Right kidney (tissue), 1 donor: Measurements from ENCODE around the gene NAV2.
A peak's percentile ranks its signal among the peaks of the same experiment; 100 is the strongest.

Experiments used
- DNase-seq: peaks from one replicate; pipeline ENCODE4 v3.0.0-alpha.2; 2016

The NAV2 gene

GRCh38 chr11:19718051-19718450 lies 5.4 kb downstream of the NAV2 start:
- DNase-seq, result no peak

- DNase-seq, result no peak
Measured at GRCh38 chr11:19718951-19719350, 6.3 kb downstream of the NAV2 start.

GRCh38 chr11:19719960-19720359 lies 7.3 kb downstream of the NAV2 start:
- DNase-seq, result no peak

GRCh38 chr11:19721176-19721575 lies 8.5 kb downstream of the NAV2 start:
- DNase-seq, result no peak

GRCh38 chr11:19722702-19723101 lies 10.1 kb downstream of the NAV2 start:
- DNase-seq, result no peak

- no peak for DNase-seq
Measured at GRCh38 chr11:19723572-19724342, 11.1 kb downstream of the NAV2 start.

- DNase-seq, result no peak
Measured at GRCh38 chr11:19724765-19725164, 12.1 kb downstream of the NAV2 start.

- DNase-seq, result no peak
Measured at GRCh38 chr11:19725379-19726079, 12.9 kb downstream of the NAV2 start.

GRCh38 chr11:19727246-19727645 lies 14.6 kb downstream of the NAV2 start:
- no peak for DNase-seq

GRCh38 chr11:19728436-19728835 lies 15.8 kb downstream of the NAV2 start:
- DNase-seq, result no peak

- DNase-seq, result no peak
Measured at GRCh38 chr11:19729141-19729540, 16.5 kb downstream of the NAV2 start.

GRCh38 chr11:19730373-19730772 lies 17.7 kb downstream of the NAV2 start:
- DNase-seq, result no peak

- DNase-seq, result no peak
Measured at GRCh38 chr11:19734171-19734570, 21.5 kb downstream of the NAV2 start.

GRCh38 chr11:19735157-19735908 lies 22.7 kb downstream of the NAV2 start:
- DNase-seq, result no peak

- no peak for DNase-seq
Measured at GRCh38 chr11:19735909-19736498, 23.4 kb downstream of the NAV2 start.

GRCh38 chr11:19736831-19737230 lies 24.2 kb downstream of the NAV2 start:
- DNase-seq, result no peak

GRCh38 chr11:19737575-19737974 lies 24.9 kb downstream of the NAV2 start:
- DNase-seq, result no peak

- no peak for DNase-seq
Measured at GRCh38 chr11:19738124-19738523, 25.5 kb downstream of the NAV2 start.

- DNase-seq, result no peak
Measured at GRCh38 chr11:19739872-19740271, 27.2 kb downstream of the NAV2 start.

GRCh38 chr11:19740586-19740985 lies 27.9 kb downstream of the NAV2 start:
- DNase-seq, result no peak

GRCh38 chr11:19742588-19743292 lies 30.1 kb downstream of the NAV2 start:
- peak; percentile 37 for DNase-seq

GRCh38 chr11:19743622-19744021 lies 31.0 kb downstream of the NAV2 start:
- DNase-seq, result no peak
